Central memory CD4-positive, alpha-beta T cell (primary cell): ENCODE data around the gene CDK6.

Source experiments
- DNase-seq: peaks from one replicate; pipeline ENCODE4 v3.0.0; 2022

The CDK6 gene

GRCh38 chr7:92705831-92706230 is 130.5 kb downstream of the CDK6 start:
- no peak for DNase-seq

- no peak for DNase-seq
These were observed 131.5 kb downstream of the CDK6 start for GRCh38 chr7:92704858-92705257.

GRCh38 chr7:92702535-92702934 is 133.8 kb downstream of the CDK6 start:
- no peak for DNase-seq

- DNase-seq, result no peak
These were observed 136.3 kb downstream of the CDK6 start for GRCh38 chr7:92699966-92700514.

GRCh38 chr7:92699560-92699959 is 136.8 kb downstream of the CDK6 start:
- DNase-seq, result no peak

- DNase-seq, result no peak
These were observed 138.0 kb downstream of the CDK6 start for GRCh38 chr7:92698237-92698841.

- no peak for DNase-seq
These were observed 139.0 kb downstream of the CDK6 start for GRCh38 chr7:92697414-92697813.

- no peak for DNase-seq
These were observed 139.4 kb downstream of the CDK6 start for GRCh38 chr7:92697012-92697411.

GRCh38 chr7:92696584-92696983 is 139.8 kb downstream of the CDK6 start:
- DNase-seq, result no peak

- DNase-seq, result no peak
These were observed 140.8 kb downstream of the CDK6 start for GRCh38 chr7:92695308-92696261.

GRCh38 chr7:92694211-92694610 is 142.2 kb downstream of the CDK6 start:
- no peak for DNase-seq

- no peak for DNase-seq
These were observed 142.9 kb downstream of the CDK6 start for GRCh38 chr7:92693519-92693918.

GRCh38 chr7:92691578-92691977 is 144.8 kb downstream of the CDK6 start:
- peak; percentile 48 for DNase-seq

- peak; percentile 41 for DNase-seq
These were observed 151.0 kb downstream of the CDK6 start for GRCh38 chr7:92685136-92686042.

GRCh38 chr7:92684274-92684673 is 152.1 kb downstream of the CDK6 start:
- no peak for DNase-seq

- peak; percentile 28 for DNase-seq
These were observed 153.4 kb downstream of the CDK6 start for GRCh38 chr7:92682903-92683539.

GRCh38 chr7:92682330-92682729 is 154.0 kb downstream of the CDK6 start:
- DNase-seq, result no peak

GRCh38 chr7:92681633-92682032 is 154.7 kb downstream of the CDK6 start:
- DNase-seq, result no peak

- no peak for DNase-seq
These were observed 155.9 kb downstream of the CDK6 start for GRCh38 chr7:92680442-92680841.

- no peak for DNase-seq
These were observed 158.0 kb downstream of the CDK6 start for GRCh38 chr7:92678291-92678920.

- DNase-seq, result no peak
These were observed 162.0 kb downstream of the CDK6 start for GRCh38 chr7:92674379-92674778.
